Measurements from ENCODE around the gene DTX3L. TPM values are rescaled to one million over a fixed set of nuclear protein-coding genes. Genes with fewer than 3 reads are reported as not detected.

Gene DTX3L
- total RNA-seq, 1 donor from 2014 or later = 23.8 TPM

DNA sequence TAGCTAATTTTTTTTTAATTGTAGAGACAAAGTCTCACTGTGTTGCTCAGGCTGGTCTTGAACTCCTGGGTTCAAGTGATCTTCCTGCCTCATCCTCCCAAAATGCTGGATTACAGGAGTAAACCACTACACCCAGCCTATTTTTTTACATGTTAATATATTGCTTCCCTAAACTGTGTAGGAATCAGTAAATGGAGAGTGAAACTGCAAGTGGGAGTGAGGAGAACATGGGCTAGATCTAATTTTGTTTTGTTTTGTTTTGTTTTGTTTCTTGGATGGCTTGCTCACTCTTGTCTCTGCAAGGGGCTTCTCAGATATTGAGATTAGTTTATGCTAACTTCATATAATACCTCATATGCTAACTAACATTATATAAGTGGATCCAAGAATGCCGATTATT is 44.8 kb downstream of the DTX3L start:
- no peak for DNase-seq

- peak; percentile 47 for DNase-seq
Measured at GRCh38 chr3:122609798-122610559, 45.8 kb downstream of the DTX3L start.

GRCh38 chr3:122612696-122613095 is 48.6 kb downstream of the DTX3L start:
- peak; percentile 5 for DNase-seq

GRCh38 chr3:122615303-122615702 is 51.2 kb downstream of the DTX3L start:
- DNase-seq = no peak

- DNase-seq = no peak
Measured at GRCh38 chr3:122618614-122619013, 54.5 kb downstream of the DTX3L start.

DNA sequence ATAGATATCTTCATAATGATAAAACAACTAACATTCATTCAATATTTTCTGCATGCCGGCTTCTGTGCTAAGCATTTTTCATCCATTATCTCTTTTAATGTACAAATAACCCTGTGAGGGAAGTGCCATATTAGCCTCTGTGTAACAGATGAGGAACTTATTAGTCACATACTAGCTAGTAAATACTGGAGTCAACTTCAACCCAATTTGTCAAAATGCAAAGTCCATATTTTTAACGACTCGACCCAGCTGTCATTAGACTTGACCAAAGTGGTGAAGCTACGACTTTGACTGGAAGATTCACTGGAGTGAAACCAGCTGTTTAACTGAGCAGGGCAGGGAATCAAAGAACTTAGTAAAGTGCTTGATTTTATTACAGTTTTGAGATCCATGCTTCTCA is 54.9 kb downstream of the DTX3L start:
- no peak for DNase-seq

DNA sequence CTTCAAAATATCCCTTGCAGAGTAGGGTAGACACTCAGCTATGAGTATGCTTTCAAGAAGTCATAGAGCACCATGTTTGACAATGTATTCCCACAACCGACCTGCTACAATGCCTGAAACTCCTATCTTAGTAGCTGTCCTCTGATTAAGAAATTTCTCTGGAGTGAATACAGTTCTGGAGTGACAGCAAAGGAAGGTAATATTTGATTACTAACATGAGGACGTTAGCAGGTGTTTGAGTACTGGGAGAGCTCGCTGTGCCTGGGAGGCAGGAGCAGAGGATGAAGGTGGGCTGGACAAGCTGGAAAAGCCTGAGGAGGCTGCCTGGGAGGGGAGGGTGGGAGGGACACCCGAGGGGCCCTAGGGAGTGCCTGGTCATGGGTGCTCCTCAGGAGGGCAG is 56.3 kb downstream of the DTX3L start:
- no peak for DNase-seq

DNA sequence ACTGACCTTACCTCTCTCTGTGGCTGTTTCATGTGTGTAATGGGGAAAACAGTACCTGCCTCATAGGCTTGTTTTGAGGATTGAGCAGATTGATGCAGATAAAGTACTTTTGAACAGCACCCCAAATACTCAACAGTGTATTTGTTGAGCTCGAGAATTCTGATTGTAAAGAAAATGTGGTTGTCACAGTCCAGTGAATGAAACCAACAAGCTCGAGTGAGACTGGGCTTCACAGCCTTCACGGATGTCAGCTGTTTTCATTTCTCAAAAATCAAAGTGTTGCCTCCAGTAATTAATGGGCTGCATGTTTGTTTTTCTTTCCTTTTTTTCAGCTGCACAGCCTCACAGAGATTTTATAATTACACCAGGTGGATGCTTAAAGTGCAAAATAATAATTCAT is 57.0 kb downstream of the DTX3L start:
- DNase-seq = no peak

- DNase-seq = no peak
Measured at GRCh38 chr3:122623031-122623829, 59.1 kb downstream of the DTX3L start.

Other genes with a start within 250 kb of the DTX3L start
- gene CSTA, start 239.1 kb upstream of the DTX3L start, total RNA-seq = not detected in 2 replicates
- 30.6 and 36.8 TPM in 2 replicates for gene MIX23, start 181.1 kb upstream of the DTX3L start, total RNA-seq
- gene FAM162A, start 180.2 kb upstream of the DTX3L start, total RNA-seq = 5.3 and 16.5 TPM in 2 replicates
- gene WDR5B, start 148.3 kb upstream of the DTX3L start, total RNA-seq = 4.6 and 4.8 TPM in 2 replicates
- 36.4 and 63.3 TPM in 2 replicates for gene KPNA1, start 49.4 kb upstream of the DTX3L start, total RNA-seq
- gene PARP9, start within 50 bp of the DTX3L start, total RNA-seq = 23.0 and 23.4 TPM in 2 replicates
- 0.17 and 0.47 TPM in 2 replicates for gene PARP15, start 13.3 kb downstream of the DTX3L start, total RNA-seq
- 135 and 161 TPM in 2 replicates for gene PARP14, start 116.5 kb downstream of the DTX3L start, total RNA-seq
- 6.3 and 13.4 TPM in 2 replicates for gene HSPBAP1, start 229.5 kb downstream of the DTX3L start, total RNA-seq
- 15.3 and 18.7 TPM in 2 replicates for gene SLC49A4, start 230.7 kb downstream of the DTX3L start, total RNA-seq

All from dermis blood vessel endothelial cell (primary cell).